Astrocyte (in vitro differentiated cells and primary cell): ENCODE measurements around the gene ARMC9. TPM values are rescaled to one million over a fixed set of nuclear protein-coding genes. Genes with fewer than 3 reads are reported as not detected.

Experiments
- DNase-seq: peaks from one replicate; pipeline ENCODE4 v3.0.0-alpha.2; 2010; ENCODE audit warnings: low read depth
- FAIRE-seq: peaks from 2 replicates; lab custom pipeline; 2011; peaks lifted over from hg19 to GRCh38; lab: Jason Lieb, UNC
- H2AFZ ChIP-seq: 2 replicates; pipeline ENCODE4 v1.6.0; 2012; ENCODE audit warnings: low read depth, low read length, inconsistent platforms
- H3K27ac ChIP-seq: 2 replicates; pipeline ENCODE4 v1.5.1; 2011; ENCODE audit warnings: low read depth, low read length, inconsistent platforms
- H3K27me3 ChIP-seq: 2 replicates; pipeline ENCODE4 v1.6.0; 2011; ENCODE audit warnings: low read length, inconsistent platforms; ENCODE audit not compliant: insufficient read depth
- H3K36me3 ChIP-seq: 2 replicates; pipeline ENCODE4 v1.5.1; 2011; ENCODE audit warnings: low read length, inconsistent platforms; ENCODE audit not compliant: insufficient read depth
- H3K4me1 ChIP-seq: 2 replicates; pipeline ENCODE4 v1.5.1; 2011; ENCODE audit warnings: low read length, inconsistent platforms; ENCODE audit not compliant: insufficient read depth
- H3K4me2 ChIP-seq: 2 replicates; pipeline ENCODE4 v1.6.0; 2012; ENCODE audit warnings: low read length, inconsistent platforms
- H3K4me3 ChIP-seq: 2 replicates; pipeline ENCODE4 v1.5.1; 2011; ENCODE audit warnings: low read depth, mild to moderate bottlenecking, low read length, inconsistent platforms; ENCODE audit not compliant: insufficient read depth
- H3K79me2 ChIP-seq: 2 replicates; pipeline ENCODE4 v1.6.0; 2012; ENCODE audit warnings: mild to moderate bottlenecking, low read length, inconsistent platforms; ENCODE audit not compliant: insufficient read depth
- H3K9ac ChIP-seq: 2 replicates; pipeline ENCODE4 v1.6.0; 2012; ENCODE audit warnings: mild to moderate bottlenecking, low read length, inconsistent platforms
- H3K9me3 ChIP-seq: 2 replicates; pipeline ENCODE4 v1.5.1; 2012; ENCODE audit warnings: low read depth, mild to moderate bottlenecking, low read length, inconsistent platforms; ENCODE audit not compliant: insufficient read depth
- H4K20me1 ChIP-seq: 2 replicates; pipeline ENCODE4 v1.6.0; 2012; ENCODE audit warnings: low read length, inconsistent platforms; ENCODE audit not compliant: insufficient read depth
- H3K27ac Mint-ChIP-seq: one replicate; pipeline ENCODE4 v1.8.0; 2021; ENCODE audit warnings: mild to moderate bottlenecking, mixed read lengths; ENCODE audit not compliant: unreplicated experiment
- H3K27me3 Mint-ChIP-seq: one replicate; pipeline ENCODE4 v1.8.0; 2021; ENCODE audit warnings: low read depth, mixed read lengths; ENCODE audit not compliant: unreplicated experiment
- H3K36me3 Mint-ChIP-seq: one replicate; pipeline ENCODE4 v1.8.0; 2021; ENCODE audit warnings: low read depth, mixed read lengths; ENCODE audit not compliant: unreplicated experiment
- H3K4me1 Mint-ChIP-seq: one replicate; pipeline ENCODE4 v1.8.0; 2021; ENCODE audit warnings: low read depth, mixed read lengths; ENCODE audit not compliant: unreplicated experiment
- H3K4me3 Mint-ChIP-seq: one replicate; pipeline ENCODE4 v1.8.0; 2021; ENCODE audit warnings: mild to moderate bottlenecking, moderate library complexity, mixed read lengths; ENCODE audit not compliant: unreplicated experiment
- H3K9me3 Mint-ChIP-seq: one replicate; pipeline ENCODE4 v1.8.0; 2021; ENCODE audit warnings: mild to moderate bottlenecking, mixed read lengths; ENCODE audit not compliant: unreplicated experiment
- CTCF ChIP-seq: IDR thresholded peaks from 2 replicates; pipeline ENCODE4 v1.5.1; 2011; ENCODE audit warnings: low read depth, mild to moderate bottlenecking, inconsistent platforms, low read length, moderate library complexity; ENCODE audit not compliant: insufficient read depth
- EZH2 ChIP-seq: IDR thresholded peaks from 2 replicates; pipeline ENCODE4 v1.6.1; 2012; ENCODE audit warnings: mild to moderate bottlenecking, low read length, inconsistent platforms; ENCODE audit not compliant: insufficient read depth
- total RNA-seq: library from RNA; stranded (reverse); gene quantifications from 2 replicates; pipeline ENCODE4 v1.2.1, GENCODE V29; 2021

Gene ARMC9
- total RNA-seq, 1 donor from 2014 or later = 52.4 TPM

- Histone ChIP-seq H3K4me3 (no peak overlapping the region), H3K79me2 (no peaks in the 10 kb centered on the region), H3K4me1 (peaks cover 4% of the 10 kb centered on the region), H3K36me3 (no peaks in the 10 kb centered on the region), H2AFZ (no peak overlapping the region), H3K27me3 (no peaks in the 10 kb centered on the region), H4K20me1 (no peaks in the 10 kb centered on the region), H3K9me3 (no peaks in the 10 kb centered on the region), H3K27ac (no peak overlapping the region), H3K9ac (no peak overlapping the region), H3K4me2 (no peak overlapping the region)
- no peak for DNase-seq
- no peak for TF ChIP-seq EZH2
- TF ChIP-seq CTCF = no peak
- Mint-ChIP-seq H3K4me1 (peaks cover 6% of the 10 kb centered on the region), H3K9me3 (peaks cover 2% of the 10 kb centered on the region), H3K36me3 (no peaks in the 10 kb centered on the region), H3K27me3 (peaks cover 22% of the 10 kb centered on the region), H3K4me3 (no peak overlapping the region), H3K27ac (no peak overlapping the region)
- FAIRE-seq = no peak
These were observed 181.1 kb downstream of the ARMC9 start for GRCh38 chr2:231379266-231380215.

GRCh38 chr2:231380307-231380706, 181.9 kb downstream of the ARMC9 start:
- no peak overlapping the region for H3K4me2 ChIP-seq
- Mint-ChIP-seq H3K9me3 (peaks cover 9% of the 10 kb centered on the region), H3K4me3 (no peak overlapping the region), H3K4me1 (peaks cover 6% of the 10 kb centered on the region), H3K27me3 (peaks cover 22% of the 10 kb centered on the region), H3K27ac (no peak overlapping the region), H3K36me3 (no peaks in the 10 kb centered on the region)
- no peaks in the 10 kb centered on the region for H3K9me3 ChIP-seq
- H3K9ac ChIP-seq = no peak overlapping the region
- DNase-seq (no peak), FAIRE-seq (no peak)
- H3K27me3 ChIP-seq = no peaks in the 10 kb centered on the region
- TF ChIP-seq EZH2 (no peak), CTCF (no peak)
- H3K4me1 ChIP-seq = peaks cover 4% of the 10 kb centered on the region
- H4K20me1 ChIP-seq = no peaks in the 10 kb centered on the region
- H3K79me2 ChIP-seq = no peaks in the 10 kb centered on the region
- no peak overlapping the region for H2AFZ ChIP-seq
- no peak overlapping the region for H3K27ac ChIP-seq
- no peaks in the 10 kb centered on the region for H3K36me3 ChIP-seq
- no peak overlapping the region for H3K4me3 ChIP-seq
